Kidney (tissue), 14 donors: ENCODE results near the gene KRTAP4-7. TPM values are rescaled to one million over a fixed set of nuclear protein-coding genes. Genes with fewer than 3 reads are reported as not detected.
A peak's percentile ranks its signal among the peaks of the same experiment; 100 is the strongest.
"Not testable (repeated sequence)": the region's sequence is repeated elsewhere in the genome, so short reads cannot be mapped to it uniquely, and the experiment has no call there.

Experiments
- DNase-seq, 5 donors: peaks; one replicate each; pipeline ENCODE4 v3.0.0-alpha.2; 2013 to 2020
- FAIRE-seq: peaks from 2 replicates; lab custom pipeline; 2012; peaks lifted over from hg19 to GRCh38; lab: Jason Lieb, UNC
- H3K27ac ChIP-seq, 2 donors: one replicate each; pipeline ENCODE4 v1.7.0; 2013; ENCODE audit warnings: low read depth in 2 of 2, low read length in 2 of 2, inconsistent platforms in 1 of 2
- H3K27me3 ChIP-seq: one replicate; pipeline ENCODE4 v1.7.1; 2013; ENCODE audit warnings: low read length, inconsistent platforms; ENCODE audit not compliant: control insufficient read depth, insufficient read depth
- H3K36me3 ChIP-seq, 3 donors: one replicate each; pipeline versions ENCODE4 v1.7.0 to v1.7.1; 2013; ENCODE audit warnings: low read length in 3 of 3, control low read depth in 1 of 3, inconsistent platforms in 1 of 3; ENCODE audit not compliant: insufficient read depth in 3 of 3, control insufficient read depth in 2 of 3
- H3K4me1 ChIP-seq, 3 donors: one replicate each; pipeline versions ENCODE4 v1.7.0 to v1.7.1; 2013; ENCODE audit warnings: low read length in 3 of 3, inconsistent platforms in 1 of 3, low read depth in 1 of 3; ENCODE audit not compliant: control insufficient read depth in 2 of 3, insufficient read depth in 2 of 3
- H3K4me3 ChIP-seq, 3 donors: one replicate each; pipeline versions ENCODE4 v1.7.0 to v1.8.1; 2013; ENCODE audit warnings: low read length in 3 of 3, control low read depth in 1 of 3, inconsistent platforms in 1 of 3
- H3K9ac ChIP-seq, 3 donors: one replicate each; pipeline versions ENCODE4 v1.7.0 to v1.7.1; 2013; ENCODE audit warnings: low read length in 3 of 3, control low read depth in 1 of 3, inconsistent platforms in 1 of 3
- H3K9me3 ChIP-seq, 3 donors: one replicate each; pipeline versions ENCODE4 v1.7.0 to v1.7.1; 2013; ENCODE audit warnings: low read length in 3 of 3, control low read depth in 1 of 3, inconsistent platforms in 1 of 3; ENCODE audit not compliant: control insufficient read depth in 2 of 3, insufficient read depth in 1 of 3
- intact Hi-C: fragments of 100-400 bp; cut with DNase I; formaldehyde crosslinking; loops from one replicate; pipeline ENCODE4 v1.11.1; 2022
- polyA plus RNA-seq: library from polyadenylated mRNA; stranded (reverse); fragments of 350-450 nt; fragmentation: Illumina TruSeq; extraction: RNeasy Lipid Tissue Mini Kit (QIAGEN cat#74804); gene quantifications from one replicate; pipeline ENCODE4 v1.2.3, GENCODE V29; 2014; ENCODE audit warnings: low read depth, low replicate concordance; ENCODE audit not compliant: insufficient read depth
- total RNA-seq: library from RNA; stranded (reverse); fragmentation: NEBNext Ultra II Directional; extraction: Animal tissue kit (Norgen Biotek cat#: 25700); gene quantifications from one replicate; pipeline ENCODE4 v1.2.1, GENCODE V29; 2021
- TF ChIP-seq, protein P1 (sequence below): IDR thresholded peaks from 3 replicates; pipeline ENCODE4 v1.5.1; 2012; ENCODE audit warnings: mild to moderate bottlenecking, moderate library complexity, borderline replicate concordance; ENCODE audit not compliant: insufficient read depth; ENCODE audit errors: extremely low read depth
- donor health status: control.
- donor health status: control.
- donor health status: control.
- donor health status: control.
- donor health status: control.
- donor health status: DM: yes; HTN: yes; CAD: no.
- donor health status: Normal renal cell carcinoma (clear cell type).

Gene KRTAP4-7
- total and polyA plus RNA-seq, 2 donors from 2014 or later = not detected

DNA sequence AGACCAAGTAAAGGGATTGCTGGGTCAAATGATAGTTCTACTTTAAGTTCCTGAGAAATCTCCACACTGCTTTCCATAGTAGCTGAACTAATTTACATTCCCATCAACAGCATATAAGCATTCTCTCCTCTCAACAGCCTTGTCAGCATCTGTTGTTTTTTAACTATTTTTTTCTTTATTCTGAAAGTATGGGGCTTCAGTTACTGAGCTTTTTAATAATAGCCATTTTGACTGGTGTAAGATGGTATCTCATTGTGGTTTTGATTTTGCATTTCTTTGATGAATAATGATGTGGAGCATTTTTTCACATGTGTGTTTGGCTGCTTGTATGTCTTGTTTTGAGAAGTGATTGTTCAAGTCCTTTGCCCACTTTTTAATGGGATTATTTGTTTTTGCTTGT lies 31.4 kb upstream of the KRTAP4-7 start:
- Histone ChIP-seq H3K9me3 (no peaks in the 10 kb centered on the region), H3K4me1 (no peaks in the 10 kb centered on the region), H3K27me3 (no peaks in the 10 kb centered on the region), H3K4me3 (no peak overlapping the region), H3K9ac (no peak overlapping the region), H3K27ac (no peak overlapping the region), H3K36me3 (no peaks in the 10 kb centered on the region)
- TF ChIP-seq, protein P1, sequence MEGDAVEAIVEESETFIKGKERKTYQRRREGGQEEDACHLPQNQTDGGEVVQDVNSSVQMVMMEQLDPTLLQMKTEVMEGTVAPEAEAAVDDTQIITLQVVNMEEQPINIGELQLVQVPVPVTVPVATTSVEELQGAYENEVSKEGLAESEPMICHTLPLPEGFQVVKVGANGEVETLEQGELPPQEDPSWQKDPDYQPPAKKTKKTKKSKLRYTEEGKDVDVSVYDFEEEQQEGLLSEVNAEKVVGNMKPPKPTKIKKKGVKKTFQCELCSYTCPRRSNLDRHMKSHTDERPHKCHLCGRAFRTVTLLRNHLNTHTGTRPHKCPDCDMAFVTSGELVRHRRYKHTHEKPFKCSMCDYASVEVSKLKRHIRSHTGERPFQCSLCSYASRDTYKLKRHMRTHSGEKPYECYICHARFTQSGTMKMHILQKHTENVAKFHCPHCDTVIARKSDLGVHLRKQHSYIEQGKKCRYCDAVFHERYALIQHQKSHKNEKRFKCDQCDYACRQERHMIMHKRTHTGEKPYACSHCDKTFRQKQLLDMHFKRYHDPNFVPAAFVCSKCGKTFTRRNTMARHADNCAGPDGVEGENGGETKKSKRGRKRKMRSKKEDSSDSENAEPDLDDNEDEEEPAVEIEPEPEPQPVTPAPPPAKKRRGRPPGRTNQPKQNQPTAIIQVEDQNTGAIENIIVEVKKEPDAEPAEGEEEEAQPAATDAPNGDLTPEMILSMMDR = no peak
- FAIRE-seq (no peak), DNase-seq (no peak)
- intact Hi-C loops = no loop called here

- intact Hi-C loops = no loop called here
- no peaks in the 10 kb centered on the region for H3K4me1 ChIP-seq
- peak in 3 of 5 donors; percentile 58 to 67 (median 66) for DNase-seq
- no peaks in the 10 kb centered on the region for H3K27me3 ChIP-seq
- H3K27ac ChIP-seq = no peak overlapping the region
- H3K4me3 ChIP-seq = no peak overlapping the region
- no peak for FAIRE-seq
- no peak overlapping the region for H3K9ac ChIP-seq
- no peaks in the 10 kb centered on the region for H3K9me3 ChIP-seq
- TF ChIP-seq, protein P1 = no peak
- no peaks in the 10 kb centered on the region for H3K36me3 ChIP-seq
Observed at GRCh38 chr17:41054025-41054424, 29.9 kb upstream of the KRTAP4-7 start.

- FAIRE-seq, H3K27ac ChIP-seq, H3K27me3 ChIP-seq, H3K9ac ChIP-seq, H3K4me3 ChIP-seq, DNase-seq, intact Hi-C loops, H3K9me3 ChIP-seq, H3K36me3 ChIP-seq, H3K4me1 ChIP-seq: not testable (repeated sequence)
Observed at GRCh38 chr17:41054556-41054955, 29.4 kb upstream of the KRTAP4-7 start.

DNA sequence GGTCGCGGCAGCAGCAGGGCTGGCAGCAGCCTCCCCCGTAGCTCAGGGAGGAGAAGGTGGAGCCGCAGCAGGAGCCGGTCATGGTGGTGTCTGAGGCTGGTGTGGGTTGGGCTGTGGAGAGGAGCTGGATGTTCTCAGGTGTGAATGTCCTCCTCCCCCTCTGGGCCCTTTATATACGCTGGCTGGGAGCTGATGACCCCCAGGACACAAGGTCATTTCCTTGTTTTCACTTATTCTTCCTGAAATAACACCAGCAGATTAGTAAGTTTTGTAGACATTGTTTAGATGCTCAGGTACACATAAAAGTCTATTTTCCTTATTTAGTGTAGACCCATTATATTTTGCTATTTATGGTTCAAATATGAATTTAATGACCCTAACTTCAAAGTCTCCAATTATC lies 28.8 kb upstream of the KRTAP4-7 start, which contains the start of gene KRTAP2-2:
Gene KRTAP2-2 (minus strand): TSS at position 101 of the 400 bp plus-strand sequence. CDS start 19 bp downstream, at position 82.
- H3K27me3 ChIP-seq, H3K9ac ChIP-seq, H3K9me3 ChIP-seq, DNase-seq, FAIRE-seq, H3K4me1 ChIP-seq, H3K27ac ChIP-seq, intact Hi-C loops, H3K36me3 ChIP-seq, H3K4me3 ChIP-seq: not testable (repeated sequence)

GRCh38 chr17:41057547-41057946 lies 26.4 kb upstream of the KRTAP4-7 start:
- no peaks in the 10 kb centered on the region for H3K27me3 ChIP-seq
- TF ChIP-seq, protein P1 = no peak
- H3K27ac ChIP-seq = no peak overlapping the region
- intact Hi-C loops = no loop called here
- FAIRE-seq = no peak
- DNase-seq = no peak
- H3K36me3 ChIP-seq = no peaks in the 10 kb centered on the region
- no peaks in the 10 kb centered on the region for H3K4me1 ChIP-seq
- no peak overlapping the region for H3K4me3 ChIP-seq
- no peak overlapping the region for H3K9ac ChIP-seq
- H3K9me3 ChIP-seq = no peaks in the 10 kb centered on the region
